Breast epithelium (tissue), 3 donors: ENCODE measurements around the gene AAGAB.

Experiments used
- POLR2A ChIP-seq: fragments of 450-650 bp; IDR thresholded peaks from one replicate; pipeline ENCODE4 v1.6.1; 2016; ENCODE audit warnings: antibody characterized with exemption, mild to moderate bottlenecking, moderate library complexity
- POLR2AphosphoS5 ChIP-seq, 3 donors: sonication (generic); formaldehyde crosslinking; IDR thresholded peaks; one replicate each; pipeline ENCODE4 v1.6.1; 2017; ENCODE audit warnings: antibody characterized with exemption in 3 of 3
- TF ChIP-seq, protein P1 (sequence below), 3 donors: fragments of 450-650 bp; IDR thresholded peaks; one replicate each; pipeline ENCODE4 v1.5.1; 2016 to 2017; ENCODE audit warnings: antibody characterized with exemption in 3 of 3, mild to moderate bottlenecking in 3 of 3, moderate library complexity in 3 of 3

DNA sequence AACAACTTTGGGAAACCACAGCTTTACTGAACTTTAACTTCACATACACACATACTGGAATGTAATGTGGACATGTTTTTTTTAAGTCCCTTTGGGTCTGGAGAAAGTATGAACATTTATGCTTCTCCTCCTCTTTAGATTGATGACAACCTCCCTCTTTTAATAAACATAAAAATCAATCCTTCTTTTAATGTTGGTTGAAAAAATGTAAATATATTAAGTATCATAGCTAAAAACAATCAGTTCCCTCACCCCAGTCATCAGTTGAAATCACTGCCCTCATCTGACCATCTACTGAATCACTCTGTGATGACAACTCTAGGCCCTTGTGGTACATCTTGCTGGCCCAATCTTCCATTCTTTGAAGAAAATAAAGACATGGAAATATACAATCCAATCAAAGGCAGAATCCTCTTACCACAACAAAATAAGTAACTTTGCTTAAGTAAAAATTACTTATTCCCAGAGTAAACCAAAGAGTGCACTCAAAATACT lies 6.4 kb downstream of the AAGAB start:
- TF ChIP-seq, protein P1, sequence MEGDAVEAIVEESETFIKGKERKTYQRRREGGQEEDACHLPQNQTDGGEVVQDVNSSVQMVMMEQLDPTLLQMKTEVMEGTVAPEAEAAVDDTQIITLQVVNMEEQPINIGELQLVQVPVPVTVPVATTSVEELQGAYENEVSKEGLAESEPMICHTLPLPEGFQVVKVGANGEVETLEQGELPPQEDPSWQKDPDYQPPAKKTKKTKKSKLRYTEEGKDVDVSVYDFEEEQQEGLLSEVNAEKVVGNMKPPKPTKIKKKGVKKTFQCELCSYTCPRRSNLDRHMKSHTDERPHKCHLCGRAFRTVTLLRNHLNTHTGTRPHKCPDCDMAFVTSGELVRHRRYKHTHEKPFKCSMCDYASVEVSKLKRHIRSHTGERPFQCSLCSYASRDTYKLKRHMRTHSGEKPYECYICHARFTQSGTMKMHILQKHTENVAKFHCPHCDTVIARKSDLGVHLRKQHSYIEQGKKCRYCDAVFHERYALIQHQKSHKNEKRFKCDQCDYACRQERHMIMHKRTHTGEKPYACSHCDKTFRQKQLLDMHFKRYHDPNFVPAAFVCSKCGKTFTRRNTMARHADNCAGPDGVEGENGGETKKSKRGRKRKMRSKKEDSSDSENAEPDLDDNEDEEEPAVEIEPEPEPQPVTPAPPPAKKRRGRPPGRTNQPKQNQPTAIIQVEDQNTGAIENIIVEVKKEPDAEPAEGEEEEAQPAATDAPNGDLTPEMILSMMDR (IDR thresholded peaks at IDR 0.05), result no peak
- TF ChIP-seq POLR2AphosphoS5 (IDR thresholded peaks at IDR 0.05), result no peak
- no peak for TF ChIP-seq POLR2A
